DOHH2 (cell line): ENCODE measurements around the gene TDRD7.

Experiments used
- H3F3A ChIP-seq: fragments of 200-600 bp; sonication (generic), shearing (Covaris generic); 2 replicates; pipeline ENCODE4 v1.6.0; 2016; ENCODE audit warnings: antibody characterized with exemption, mild to moderate bottlenecking; ENCODE audit not compliant: control insufficient read depth, insufficient read depth
- H3K27ac ChIP-seq: fragments of 200-600 bp; sonication (generic); 2 replicates; pipeline ENCODE4 v1.5.1; 2014; ENCODE audit warnings: low read depth, mild to moderate bottlenecking, low read length, moderate library complexity
- H3K27me3 ChIP-seq: fragments of 200-600 bp; sonication (generic); 2 replicates; pipeline ENCODE4 v1.6.1; 2014; ENCODE audit warnings: mild to moderate bottlenecking, low read length, mixed read lengths; ENCODE audit not compliant: control insufficient read depth
- H3K36me3 ChIP-seq: fragments of 200-600 bp; sonication (generic); 2 replicates; pipeline ENCODE4 v1.6.1; 2014; ENCODE audit warnings: mild to moderate bottlenecking, low read length, moderate library complexity, mixed read lengths; ENCODE audit not compliant: control insufficient read depth
- H3K4me1 ChIP-seq: fragments of 200-600 bp; sonication (generic); 2 replicates; pipeline ENCODE4 v1.6.1; 2014; ENCODE audit warnings: mild to moderate bottlenecking, low read length, mixed read lengths; ENCODE audit not compliant: control insufficient read depth
- H3K4me2 ChIP-seq: fragments of 200-600 bp; sonication (generic); 2 replicates; pipeline ENCODE4 v1.6.0; 2014; ENCODE audit warnings: mild to moderate bottlenecking, low read length, moderate library complexity
- H3K4me3 ChIP-seq: fragments of 200-600 bp; sonication (generic); 2 replicates; pipeline ENCODE4 v1.5.1; 2014; ENCODE audit warnings: mild to moderate bottlenecking, low read length, mixed read lengths
- H3K79me2 ChIP-seq: fragments of 200-600 bp; sonication (generic); 2 replicates; pipeline ENCODE4 v1.6.1; 2014; ENCODE audit warnings: mild to moderate bottlenecking, low read length, mixed read lengths; ENCODE audit not compliant: control insufficient read depth
- H3K9me2 ChIP-seq: fragments of 200-600 bp; sonication (generic); replicated peaks from 2 replicates; pipeline ENCODE4 v1.6.1; 2014; ENCODE audit warnings: mild to moderate bottlenecking, low read length, mixed read lengths; ENCODE audit not compliant: control insufficient read depth
- H3K9me3 ChIP-seq: fragments of 200-600 bp; sonication (generic); 2 replicates; pipeline ENCODE4 v1.6.1; 2014; ENCODE audit warnings: antibody characterized with exemption, low read length, mixed read lengths; ENCODE audit not compliant: control insufficient read depth, insufficient read depth
- H4K20me1 ChIP-seq: fragments of 200-600 bp; sonication (generic); 2 replicates; pipeline ENCODE4 v1.6.0; 2014; ENCODE audit warnings: low read depth, mild to moderate bottlenecking, antibody characterized with exemption, low read length, moderate library complexity; ENCODE audit not compliant: control insufficient read depth, insufficient read depth
- EZH2phosphoT487 ChIP-seq: fragments of 200-600 bp; sonication (generic); IDR thresholded peaks from 2 replicates; pipeline ENCODE4 v1.6.1; 2017; ENCODE audit warnings: borderline replicate concordance, mild to moderate bottlenecking, antibody characterized with exemption, low read length, moderate library complexity, mixed read lengths
- TF ChIP-seq, protein P1 (sequence below): fragments of 200-600 bp; sonication (generic); IDR thresholded peaks from one replicate; pipeline ENCODE4 v1.5.1; 2014; ENCODE audit warnings: antibody characterized with exemption, mild to moderate bottlenecking, low read depth, low read length; ENCODE audit not compliant: poor library complexity, severe bottlenecking

The TDRD7 gene

GRCh38 chr9:97500263-97500662 is 88.4 kb downstream of the TDRD7 start:
- Histone ChIP-seq H3K4me1 (peaks cover 24% of the 10 kb centered on the region), H3K27me3 (peaks cover 57% of the 10 kb centered on the region), H3K4me2 (no peak overlapping the region), H3F3A (0 out of 2 replicates have a peak, but pooled peaks cover 6% of the 10 kb centered on the region), H3K4me3 (no peak overlapping the region), H4K20me1 (no peaks in the 10 kb centered on the region), H3K9me3 (no peaks in the 10 kb centered on the region), H3K79me2 (no peaks in the 10 kb centered on the region), H3K27ac (no peak overlapping the region), H3K36me3 (no peaks in the 10 kb centered on the region), H3K9me2 (no peaks in the 10 kb centered on the region)
- TF ChIP-seq, protein P1, sequence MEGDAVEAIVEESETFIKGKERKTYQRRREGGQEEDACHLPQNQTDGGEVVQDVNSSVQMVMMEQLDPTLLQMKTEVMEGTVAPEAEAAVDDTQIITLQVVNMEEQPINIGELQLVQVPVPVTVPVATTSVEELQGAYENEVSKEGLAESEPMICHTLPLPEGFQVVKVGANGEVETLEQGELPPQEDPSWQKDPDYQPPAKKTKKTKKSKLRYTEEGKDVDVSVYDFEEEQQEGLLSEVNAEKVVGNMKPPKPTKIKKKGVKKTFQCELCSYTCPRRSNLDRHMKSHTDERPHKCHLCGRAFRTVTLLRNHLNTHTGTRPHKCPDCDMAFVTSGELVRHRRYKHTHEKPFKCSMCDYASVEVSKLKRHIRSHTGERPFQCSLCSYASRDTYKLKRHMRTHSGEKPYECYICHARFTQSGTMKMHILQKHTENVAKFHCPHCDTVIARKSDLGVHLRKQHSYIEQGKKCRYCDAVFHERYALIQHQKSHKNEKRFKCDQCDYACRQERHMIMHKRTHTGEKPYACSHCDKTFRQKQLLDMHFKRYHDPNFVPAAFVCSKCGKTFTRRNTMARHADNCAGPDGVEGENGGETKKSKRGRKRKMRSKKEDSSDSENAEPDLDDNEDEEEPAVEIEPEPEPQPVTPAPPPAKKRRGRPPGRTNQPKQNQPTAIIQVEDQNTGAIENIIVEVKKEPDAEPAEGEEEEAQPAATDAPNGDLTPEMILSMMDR = no peak
- TF ChIP-seq EZH2phosphoT487 = no peak

- H3K4me1 ChIP-seq = peaks cover 24% of the 10 kb centered on the region
- H4K20me1 ChIP-seq = no peaks in the 10 kb centered on the region
- H3F3A ChIP-seq = 0 out of 2 replicates have a peak, but pooled peaks cover 6% of the 10 kb centered on the region
- peak overlapping the region; percentile 54 for H3K4me3 ChIP-seq
- no peak overlapping the region for H3K27ac ChIP-seq
- H3K27me3 ChIP-seq = peaks cover 61% of the 10 kb centered on the region
- H3K79me2 ChIP-seq = no peaks in the 10 kb centered on the region
- no peaks in the 10 kb centered on the region for H3K9me2 ChIP-seq
- H3K9me3 ChIP-seq = no peaks in the 10 kb centered on the region
- H3K4me2 ChIP-seq = peak overlapping the region; percentile 55
- TF ChIP-seq, protein P1 = no peak
- TF ChIP-seq EZH2phosphoT487 = no peak
- H3K36me3 ChIP-seq = no peaks in the 10 kb centered on the region
Observed at GRCh38 chr9:97500765-97501176, 88.9 kb downstream of the TDRD7 start.

DNA sequence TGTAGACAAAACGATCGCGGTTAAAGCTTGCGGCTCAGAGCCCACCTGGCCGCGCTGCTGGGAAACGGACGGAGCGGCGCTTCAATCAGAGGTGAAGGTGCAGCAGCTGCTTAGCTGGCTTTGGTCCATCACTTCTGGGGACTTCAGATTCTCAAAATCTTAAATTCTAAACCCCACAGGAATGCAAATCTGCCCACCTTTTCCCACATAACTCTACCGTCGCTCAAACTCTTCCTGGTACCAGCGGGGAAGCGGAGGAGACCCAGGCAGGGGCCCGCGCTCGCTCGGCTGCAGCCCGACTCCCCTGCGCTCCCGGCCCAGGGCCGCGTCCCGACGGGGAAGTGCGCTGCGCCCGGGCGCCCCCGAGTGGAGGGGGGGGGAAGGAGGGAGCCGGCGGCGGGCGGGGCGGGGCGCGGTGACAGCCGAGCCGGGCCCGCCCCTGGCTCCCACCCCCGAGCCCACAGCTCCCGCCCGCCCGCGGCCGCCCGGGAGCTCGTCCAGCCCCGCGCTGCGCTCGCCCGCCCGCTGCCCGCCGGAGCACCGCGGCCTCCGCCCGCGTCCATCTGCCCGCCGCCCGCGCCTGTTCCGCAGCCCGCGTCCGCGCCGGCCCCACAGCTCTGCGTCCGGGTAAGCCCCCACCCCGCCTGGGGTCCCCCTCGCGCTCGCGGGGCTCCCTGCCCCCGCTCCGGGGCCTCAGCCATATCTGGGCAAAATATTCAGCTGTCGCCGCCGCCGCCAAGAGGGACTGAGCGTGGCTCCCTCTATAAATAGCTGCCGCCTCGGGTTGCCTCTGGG is 89.5 kb downstream of the TDRD7 start, which contains the start of gene TMOD1:
Gene TMOD1 (plus strand): TSS at position 490 of the 795 bp plus-strand sequence. CDS start 22,523 bp downstream, outside the sequence.
- H3K9me2 ChIP-seq = no peaks in the 10 kb centered on the region
- no peaks in the 10 kb centered on the region for H4K20me1 ChIP-seq
- 0 out of 2 replicates have a peak, but pooled peaks cover 6% of the 10 kb centered on the region for H3F3A ChIP-seq
- H3K27ac ChIP-seq = no peak within 1 kb of the TSS
- H3K4me2 ChIP-seq = peak within 1 kb of the TSS; percentile 69
- H3K27me3 ChIP-seq = peaks cover 66% of the 10 kb centered on the region
- TF ChIP-seq, protein P1 = peak; percentile 18
- no peak for TF ChIP-seq EZH2phosphoT487
- H3K79me2 ChIP-seq = no peaks in the 10 kb centered on the region
- H3K9me3 ChIP-seq = no peaks in the 10 kb centered on the region
- H3K36me3 ChIP-seq = no peaks in the 10 kb centered on the region
- peak within 1 kb of the TSS; percentile 66 for H3K4me3 ChIP-seq
- peaks cover 24% of the 10 kb centered on the region for H3K4me1 ChIP-seq
